Esophagus squamous epithelium (tissue), 4 donors: ENCODE results near the gene ACTN4.

Source experiments
- POLR2A ChIP-seq, 4 donors: fragments of 450-650 bp; IDR thresholded peaks; one replicate each; pipeline ENCODE4 v1.6.1; 2017; ENCODE audit warnings: antibody characterized with exemption in 4 of 4, mild to moderate bottlenecking in 4 of 4, moderate library complexity in 3 of 4
- TF ChIP-seq, protein P1 (sequence below), 6 experiments: fragments of 450-650 bp in 4 of 6; fragments of 200-600 bp in 2 of 6; sonication (generic) in 2 of 6; IDR thresholded peaks; one replicate each; pipeline ENCODE4 v1.5.1; 2016 to 2019; ENCODE audit warnings: antibody characterized with exemption in 6 of 6, mild to moderate bottlenecking in 4 of 6, moderate library complexity in 4 of 6

DNA sequence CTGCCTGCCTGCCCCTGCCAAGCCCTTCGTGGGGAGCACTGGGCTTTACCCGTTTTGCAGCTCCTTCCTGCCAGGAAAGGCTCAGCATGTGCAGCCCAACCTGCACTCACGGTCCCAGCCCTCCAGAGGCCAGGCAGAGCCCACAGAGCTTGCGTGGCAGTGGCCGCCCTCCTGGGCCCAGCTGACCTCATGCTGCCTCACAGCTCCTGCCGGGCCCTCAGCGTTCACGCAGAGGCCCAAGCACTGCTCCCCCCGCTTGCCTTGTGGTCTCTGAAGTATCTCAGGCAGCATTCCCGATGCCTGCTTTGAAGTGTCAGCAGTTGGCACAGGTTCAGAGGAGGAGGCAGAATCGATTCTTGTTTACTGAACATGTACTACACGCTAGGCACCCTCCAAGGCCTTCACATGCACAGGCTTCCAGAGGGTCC lies 64.3 kb downstream of the ACTN4 start:
- TF ChIP-seq, protein P1, sequence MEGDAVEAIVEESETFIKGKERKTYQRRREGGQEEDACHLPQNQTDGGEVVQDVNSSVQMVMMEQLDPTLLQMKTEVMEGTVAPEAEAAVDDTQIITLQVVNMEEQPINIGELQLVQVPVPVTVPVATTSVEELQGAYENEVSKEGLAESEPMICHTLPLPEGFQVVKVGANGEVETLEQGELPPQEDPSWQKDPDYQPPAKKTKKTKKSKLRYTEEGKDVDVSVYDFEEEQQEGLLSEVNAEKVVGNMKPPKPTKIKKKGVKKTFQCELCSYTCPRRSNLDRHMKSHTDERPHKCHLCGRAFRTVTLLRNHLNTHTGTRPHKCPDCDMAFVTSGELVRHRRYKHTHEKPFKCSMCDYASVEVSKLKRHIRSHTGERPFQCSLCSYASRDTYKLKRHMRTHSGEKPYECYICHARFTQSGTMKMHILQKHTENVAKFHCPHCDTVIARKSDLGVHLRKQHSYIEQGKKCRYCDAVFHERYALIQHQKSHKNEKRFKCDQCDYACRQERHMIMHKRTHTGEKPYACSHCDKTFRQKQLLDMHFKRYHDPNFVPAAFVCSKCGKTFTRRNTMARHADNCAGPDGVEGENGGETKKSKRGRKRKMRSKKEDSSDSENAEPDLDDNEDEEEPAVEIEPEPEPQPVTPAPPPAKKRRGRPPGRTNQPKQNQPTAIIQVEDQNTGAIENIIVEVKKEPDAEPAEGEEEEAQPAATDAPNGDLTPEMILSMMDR (IDR thresholded peaks at IDR 0.05) = peak in 1 of 6 experiments; percentile 6
- TF ChIP-seq POLR2A (IDR thresholded peaks at IDR 0.05) = no peak
